Loucy (cell line): ENCODE data around the gene OR2Z1.

Source experiments
- CTCF ChIP-seq: fragments of 200-600 bp; sonication (generic); conservative IDR thresholded peaks from 2 replicates; pipeline ENCODE4 v1.5.1; 2014; ENCODE audit warnings: mild to moderate bottlenecking, antibody characterized with exemption, low read length
- EZH2phosphoT487 ChIP-seq: fragments of 200-600 bp; IDR thresholded peaks from 2 replicates; pipeline ENCODE4 v1.6.1; 2018; ENCODE audit warnings: antibody characterized with exemption, mild to moderate bottlenecking, moderate library complexity, borderline replicate concordance

- no peak for TF ChIP-seq CTCF
- no peak for TF ChIP-seq EZH2phosphoT487
Observed at GRCh38 chr19:8738377-8738776, 16.9 kb downstream of the OR2Z1 start.
